Occipital lobe (tissue), 2 donors: ENCODE results near the gene PPCDC. TPM values are rescaled to one million over a fixed set of nuclear protein-coding genes. Genes with fewer than 3 reads are reported as not detected.

Experiments used
- DNase-seq: peaks from one replicate; lab custom pipeline; 2025; lab: John Stamatoyannopoulos, UW
- total RNA-seq: library from RNA; depleted of rRNA; stranded (reverse); fragments of >200 nt; gene quantifications from one replicate; pipeline ENCODE4 v1.2.3, GENCODE V29; 2014

PPCDC gene
- total RNA-seq, 1 donor from 2014 or later = 7.2 TPM

- no peak for DNase-seq
Measured at GRCh38 chr15:75008629-75009326, 14.6 kb upstream of the PPCDC start.

GRCh38 chr15:75016431-75016830 lies 7.0 kb upstream of the PPCDC start:
- DNase-seq = no peak

GRCh38 chr15:75019916-75020315 lies 3.5 kb upstream of the PPCDC start:
- DNase-seq = no peak

DNA sequence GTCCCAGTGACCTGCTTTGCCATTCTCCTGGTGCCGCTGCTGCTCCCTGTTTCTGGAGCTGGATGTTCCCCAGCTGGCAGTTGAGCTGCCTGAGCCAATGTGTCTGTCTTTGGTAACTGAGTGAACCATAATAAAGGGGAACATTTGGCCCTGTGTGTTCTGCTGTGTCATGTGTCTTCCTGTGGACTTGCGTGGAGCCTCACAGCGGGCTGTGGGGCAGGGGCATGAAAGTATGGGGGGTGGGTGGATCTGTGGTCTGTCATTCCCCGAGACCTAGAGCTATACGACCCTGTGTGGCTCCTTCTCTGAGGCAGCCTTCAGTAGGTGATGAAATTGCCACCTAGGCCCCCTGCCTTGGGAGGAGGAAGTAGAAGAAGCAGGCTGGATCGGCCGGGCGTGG lies 2.0 kb upstream of the PPCDC start:
- DNase-seq = no peak

- no peak for DNase-seq
Measured at GRCh38 chr15:75022783-75023180, 608 bp upstream of the PPCDC start.

DNA sequence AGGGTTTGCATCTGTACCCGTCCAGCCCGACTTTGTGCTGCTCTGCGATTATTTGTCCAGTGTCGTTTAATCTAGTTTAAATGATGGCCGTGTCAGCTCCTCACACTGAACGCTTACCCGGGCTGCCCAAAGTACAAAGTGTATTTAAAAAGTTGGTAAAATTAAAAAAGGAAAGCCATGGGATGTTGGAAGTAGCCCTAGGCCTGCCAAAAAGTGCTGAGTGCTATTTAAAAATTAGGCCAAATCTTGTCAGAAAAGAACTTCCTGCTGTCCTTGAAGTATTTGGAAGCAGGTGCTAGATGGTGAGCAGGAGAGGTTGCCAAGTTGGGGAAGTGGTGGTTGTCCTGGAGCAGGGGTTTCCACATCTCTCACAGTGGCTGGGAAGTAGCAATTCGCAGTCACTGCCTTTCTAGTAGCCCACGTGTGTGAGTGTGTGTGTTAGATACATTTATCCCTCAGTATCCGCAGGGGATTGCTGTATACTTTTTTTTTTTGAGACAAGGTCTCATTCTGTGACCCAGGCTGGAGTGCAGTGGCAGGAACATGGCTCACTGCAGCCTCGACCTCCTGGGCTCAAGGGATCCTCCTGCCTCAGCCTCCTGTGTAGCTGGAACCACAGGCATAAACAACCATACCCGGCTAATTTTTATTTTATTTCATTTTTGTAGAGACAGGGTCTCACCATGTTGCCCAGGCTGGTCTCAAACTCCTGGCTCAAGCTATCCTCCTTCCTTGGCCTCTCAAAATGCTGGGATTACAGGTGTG lies 664 bp downstream of the PPCDC start:
- no peak for DNase-seq

DNA sequence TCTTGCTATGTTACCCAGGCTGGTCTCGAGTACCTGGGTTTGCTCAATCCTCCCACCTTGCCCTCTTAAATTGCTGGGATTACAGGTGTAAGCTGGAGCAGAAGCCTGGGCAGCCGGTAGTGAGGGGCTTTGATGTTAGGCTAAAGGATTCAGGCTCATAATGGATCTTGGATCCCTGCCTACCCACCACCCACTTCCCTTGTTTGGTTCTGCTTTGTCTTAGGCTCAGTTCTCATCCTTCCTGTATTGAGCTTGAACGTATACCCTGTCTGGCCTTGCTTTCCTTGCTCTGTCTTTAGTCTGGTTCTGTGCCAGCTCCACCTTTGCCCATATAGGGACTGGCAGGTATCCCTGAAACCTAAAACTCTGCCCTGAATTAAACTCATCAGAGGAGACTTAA lies 1.7 kb downstream of the PPCDC start:
- DNase-seq = no peak

- DNase-seq = no peak
Measured at GRCh38 chr15:75025548-75026260, 2.3 kb downstream of the PPCDC start.

GRCh38 chr15:75027551-75027950 lies 4.2 kb downstream of the PPCDC start:
- no peak for DNase-seq

- no peak for DNase-seq
Measured at GRCh38 chr15:75028991-75029377, 5.6 kb downstream of the PPCDC start.

DNA sequence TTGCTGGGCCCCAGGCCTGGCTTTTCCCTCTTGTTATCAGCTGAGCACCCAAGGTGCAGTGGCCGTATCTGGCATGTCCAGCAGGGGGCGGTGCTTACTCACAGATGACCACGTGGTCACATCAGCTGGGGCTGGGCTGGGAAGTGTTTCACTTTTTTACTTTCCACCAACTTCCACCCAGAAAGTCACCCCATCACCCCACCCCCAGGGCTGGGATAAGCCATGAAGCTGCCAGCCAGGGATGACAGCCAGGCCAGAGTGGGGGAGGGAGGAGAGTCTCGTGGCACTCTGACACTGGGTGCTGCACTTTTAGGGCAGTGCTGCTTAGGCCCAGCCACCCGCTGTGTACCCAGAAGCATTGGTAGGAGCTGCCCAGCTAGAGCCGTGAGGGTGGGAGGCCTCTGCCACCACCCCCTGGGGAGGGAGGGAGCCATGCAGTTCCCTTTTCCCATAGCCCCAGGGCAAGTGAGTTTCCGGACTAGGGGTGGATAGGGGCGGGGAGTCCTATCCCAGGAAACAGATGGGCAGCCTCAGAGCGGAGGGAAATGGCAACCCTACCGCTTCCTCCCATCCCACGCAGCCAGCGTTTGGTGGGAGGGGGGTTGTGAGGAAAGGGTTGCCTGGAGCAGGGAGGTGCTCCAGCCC lies 6.1 kb downstream of the PPCDC start:
- DNase-seq = peak; percentile 66

GRCh38 chr15:75030023-75030413 lies 6.6 kb downstream of the PPCDC start:
- no peak for DNase-seq

- DNase-seq = no peak
Measured at GRCh38 chr15:75030424-75030823, 7.0 kb downstream of the PPCDC start.

GRCh38 chr15:75031848-75032247 lies 8.5 kb downstream of the PPCDC start:
- no peak for DNase-seq

DNA sequence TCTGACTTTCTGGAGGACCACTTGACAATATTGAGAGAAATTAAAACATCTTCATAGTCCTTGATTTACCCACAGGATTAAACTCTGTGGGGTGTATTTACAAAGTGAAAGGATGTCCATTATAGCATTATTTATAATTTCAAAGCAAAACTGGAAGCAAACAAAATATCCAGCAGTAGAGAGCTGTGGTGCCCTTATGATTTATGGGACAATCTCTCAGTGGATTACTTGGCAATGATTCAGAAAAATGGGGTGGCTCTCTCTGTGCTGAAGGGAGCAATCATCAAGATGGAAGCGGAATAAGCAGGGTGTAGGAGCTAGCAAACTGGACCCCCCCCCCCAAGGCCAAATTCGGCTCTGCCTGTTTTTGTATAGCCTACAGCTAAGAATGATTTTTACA lies 9.0 kb downstream of the PPCDC start:
- DNase-seq = no peak

- no peak for DNase-seq
Measured at GRCh38 chr15:75033809-75034208, 10.4 kb downstream of the PPCDC start.

GRCh38 chr15:75034615-75035014 lies 11.2 kb downstream of the PPCDC start:
- no peak for DNase-seq

DNA sequence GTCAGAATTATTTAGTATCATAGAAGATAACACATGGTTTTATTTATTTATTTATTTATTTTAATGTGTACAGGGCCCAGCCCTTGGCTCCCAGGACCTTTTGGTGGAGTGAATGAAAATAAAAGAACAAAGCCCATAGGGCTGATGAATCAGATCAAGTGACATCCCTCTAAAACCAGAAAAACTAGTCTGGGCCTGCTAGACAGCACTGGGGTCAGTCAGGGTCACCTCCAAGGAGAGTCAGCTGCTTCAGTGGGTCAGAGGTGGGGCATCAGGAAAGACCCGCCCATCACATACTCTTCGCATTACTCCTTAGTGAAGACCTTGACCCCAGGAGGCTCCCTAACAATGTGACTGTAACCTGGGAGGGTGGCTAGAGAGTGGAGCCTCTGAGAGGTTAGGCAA lies 12.8 kb downstream of the PPCDC start:
- no peak for DNase-seq

DNA sequence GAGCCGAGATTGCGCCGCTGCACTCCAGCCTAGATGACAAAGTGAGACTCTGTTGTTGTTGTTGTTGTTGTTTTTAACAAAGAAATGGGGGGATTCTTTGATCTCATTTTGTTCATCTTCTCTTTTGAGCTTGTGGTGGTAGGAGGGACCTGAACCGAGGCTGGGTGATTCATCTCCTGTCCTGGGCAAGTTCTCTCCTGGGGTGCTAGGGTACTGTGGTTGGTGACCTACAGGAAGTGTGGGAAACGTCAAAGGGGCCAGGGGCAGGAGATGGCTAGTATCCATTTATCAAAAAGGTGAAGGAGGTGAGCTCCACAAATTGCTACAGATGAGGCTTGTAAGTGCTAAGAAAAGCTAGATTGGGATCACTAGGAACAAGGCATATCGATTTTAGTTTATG lies 14.3 kb downstream of the PPCDC start:
- DNase-seq = no peak

- no peak for DNase-seq
Measured at GRCh38 chr15:75038231-75038630, 14.8 kb downstream of the PPCDC start.

DNA sequence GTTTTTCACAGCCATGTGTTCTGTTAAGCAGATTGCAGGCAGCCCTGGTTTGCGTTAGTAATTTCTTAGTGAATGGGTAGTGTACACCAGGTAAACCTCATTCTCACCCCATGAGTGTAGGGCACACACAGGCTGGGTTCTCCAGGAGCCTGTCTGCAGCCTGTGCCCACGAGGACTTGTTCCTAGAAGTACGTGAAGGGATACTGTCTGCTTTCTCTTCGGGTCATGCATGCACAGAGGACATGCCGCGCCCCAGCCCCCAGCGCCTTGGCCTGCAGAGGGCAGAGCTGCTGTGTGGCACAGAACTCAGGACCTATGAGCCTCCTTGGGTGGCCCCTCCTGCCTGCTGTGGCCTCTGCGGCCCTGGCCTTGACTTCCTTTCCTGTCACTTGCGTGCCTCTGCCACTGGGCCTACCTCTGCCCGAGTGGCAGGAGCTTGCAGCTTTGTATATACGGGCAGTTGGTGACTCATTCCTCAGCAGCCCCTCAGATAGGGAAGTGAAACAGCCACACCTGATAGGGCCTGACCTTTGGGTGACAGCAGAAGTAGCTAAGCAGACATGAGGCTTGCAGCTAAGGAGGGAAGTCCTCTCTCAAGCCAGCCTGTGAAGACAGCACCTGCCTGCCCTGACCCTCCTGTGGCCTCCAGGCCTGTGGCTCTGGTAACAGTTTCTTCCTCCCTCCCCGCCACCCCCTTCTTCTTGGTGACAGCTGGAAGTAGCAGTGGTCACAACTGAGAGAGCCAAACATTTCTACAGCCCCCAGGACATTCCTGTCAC lies 19.5 kb downstream of the PPCDC start:
- peak; percentile 20 for DNase-seq
